K562 (cell line): ENCODE results near the gene SLC22A8. TPM values are rescaled to one million over a fixed set of nuclear protein-coding genes. Genes with fewer than 3 reads are reported as not detected.

Source experiments
- ARID2 ChIP-seq: fragments of 450-650 bp; IDR thresholded peaks from 2 replicates; pipeline ENCODE4 v1.6.1; 2017; ENCODE audit warnings: antibody characterized with exemption, mild to moderate bottlenecking
- ETS2 ChIP-seq: IDR thresholded peaks from 2 replicates; pipeline ENCODE4 v1.6.1; 2016; ENCODE audit warnings: borderline replicate concordance, missing genetic modification characterization, mild to moderate bottlenecking, moderate library complexity, missing compliant biosample characterization; ENCODE audit not compliant: poor library complexity, severe bottlenecking
- GTF2F1 ChIP-seq: IDR thresholded peaks from 2 replicates; pipeline ENCODE4 v1.6.1; 2011; ENCODE audit warnings: low read depth, low read length, improper control_type of control experiment
- HDGF ChIP-seq: fragments of 450-650 bp; IDR thresholded peaks from 2 replicates; pipeline ENCODE4 v1.6.1; 2016
- ILF3 ChIP-seq: fragments of 450-650 bp; IDR thresholded peaks from 2 replicates; pipeline ENCODE4 v1.6.1; 2018; ENCODE audit warnings: antibody characterized with exemption, mild to moderate bottlenecking, moderate library complexity, borderline replicate concordance
- KLF16 ChIP-seq: IDR thresholded peaks from 2 replicates; pipeline ENCODE4 v1.6.1; 2016; ENCODE audit warnings: antibody characterized with exemption
- MAZ ChIP-seq, 2 experiments: fragments of 450-650 bp in 1 of 2; sonication (generic) in 1 of 2; formaldehyde crosslinking; IDR thresholded peaks in 1 of 2; conservative IDR thresholded peaks in 1 of 2; 2 replicates each; pipeline versions ENCODE4 v1.4.0 to v1.5.0; 2020; ENCODE audit warnings: mild to moderate bottlenecking in 1 of 2, missing genetic modification reagents in 1 of 2
- MCM5 ChIP-seq: fragments of 450-650 bp; IDR thresholded peaks from 2 replicates; pipeline ENCODE4 v1.6.1; 2016; ENCODE audit warnings: low read depth
- PCBP1 ChIP-seq: fragments of 200-400 bp; formaldehyde crosslinking; IDR thresholded peaks from 2 replicates; pipeline ENCODE4 v1.6.1; 2018; ENCODE audit warnings: mild to moderate bottlenecking, low read depth, low read length; ENCODE audit not compliant: poor library complexity, severe bottlenecking
- RCOR1 ChIP-seq, 2 experiments: IDR thresholded peaks; 2 replicates each; pipeline ENCODE4 v1.6.1; 2012; ENCODE audit warnings: low read depth in 2 of 2, low read length in 2 of 2, borderline replicate concordance in 1 of 2, improper control_type of control experiment in 1 of 2
- STAT5A ChIP-seq: IDR thresholded peaks from 2 replicates; pipeline ENCODE4 v1.6.1; 2012; ENCODE audit warnings: low read length, inconsistent platforms, borderline replicate concordance
- ZNF347 ChIP-seq: fragments of 450-650 bp; formaldehyde crosslinking; IDR thresholded peaks from 2 replicates; pipeline ENCODE4 v1.4.0; 2020; ENCODE audit warnings: low read depth, mild to moderate bottlenecking, moderate library complexity
- polyA plus RNA-seq, 8 experiments: library from polyadenylated mRNA; depleted of rRNA in 4 of 8; stranded (reverse) in 5 of 8; unstranded in 3 of 8; fragments of >200 nt; fragmentation: Nextera tagmentation in 2 of 8; fragmentation: Illumina TruSeq in 1 of 8; extraction: Ambion mirVana in 2 of 8; extraction: Trizol in 1 of 8; gene quantifications; 2 replicates each; pipeline versions ENCODE4 v1.2.1 to v1.2.3, GENCODE V29; 2011 to 2014; ENCODE audit warnings: inconsistent platforms in 1 of 8, missing spikeins in 1 of 8
- total RNA-seq, 7 experiments: library from RNA; depleted of rRNA in 6 of 7; stranded (reverse); fragments of >200 nt in 6 of 7; fragmentation: Illumina TruSeq in 2 of 7; extraction: Trizol in 2 of 7; gene quantifications; 2 replicates each; pipeline versions ENCODE4 v1.2.1 to v1.2.3, GENCODE V29; 2011 to 2021; ENCODE audit warnings: low replicate concordance in 1 of 7
- TF ChIP-seq, protein P1 (sequence below): fragments of 450-650 bp; IDR thresholded peaks from one replicate; pipeline ENCODE4 v1.6.1; 2018; ENCODE audit warnings: mild to moderate bottlenecking, moderate library complexity; ENCODE audit not compliant: partially characterized antibody
- TF ChIP-seq, protein P2 (sequence below): fragments of 250-450 bp; sonication (Bioruptor Pico); IDR thresholded peaks from 2 replicates; pipeline ENCODE4 v1.4.0; 2020; ENCODE audit warnings: mild to moderate bottlenecking, moderate library complexity, borderline replicate concordance
- TF ChIP-seq, protein P3 (sequence below): fragments of 250-450 bp; sonication (Bioruptor Pico); IDR thresholded peaks from 2 replicates; pipeline ENCODE4 v1.8.0; 2021; ENCODE audit warnings: moderate library complexity, mild to moderate bottlenecking, inconsistent platforms
- TF ChIP-seq, protein P4 (sequence below), 2 experiments: fragments of 450-650 bp; conservative IDR thresholded peaks; 2 replicates each; pipeline ENCODE4 v1.6.1; 2017; ENCODE audit warnings: mild to moderate bottlenecking in 2 of 2, moderate library complexity in 2 of 2
- TF ChIP-seq, protein P5 (sequence below), 2 experiments: fragments of 450-650 bp in 1 of 2; sonication (generic) in 1 of 2; formaldehyde crosslinking; conservative IDR thresholded peaks; 2 replicates each; pipeline versions ENCODE4 v1.4.0 to v1.8.1; 2020 to 2022; ENCODE audit warnings: mild to moderate bottlenecking in 1 of 2, missing genetic modification reagents in 1 of 2
- TF ChIP-seq, protein P6 (sequence below): fragments of 250-450 bp; sonication (Bioruptor Pico); IDR thresholded peaks from 2 replicates; pipeline ENCODE4 v1.5.0; 2022; ENCODE audit warnings: mild to moderate bottlenecking

Gene SLC22A8
- total and polyA plus RNA-seq, 9 of the 15 experiments (the other 6 are each of a cell fraction or from before 2014, with no cell fraction given), result not detected

DNA sequence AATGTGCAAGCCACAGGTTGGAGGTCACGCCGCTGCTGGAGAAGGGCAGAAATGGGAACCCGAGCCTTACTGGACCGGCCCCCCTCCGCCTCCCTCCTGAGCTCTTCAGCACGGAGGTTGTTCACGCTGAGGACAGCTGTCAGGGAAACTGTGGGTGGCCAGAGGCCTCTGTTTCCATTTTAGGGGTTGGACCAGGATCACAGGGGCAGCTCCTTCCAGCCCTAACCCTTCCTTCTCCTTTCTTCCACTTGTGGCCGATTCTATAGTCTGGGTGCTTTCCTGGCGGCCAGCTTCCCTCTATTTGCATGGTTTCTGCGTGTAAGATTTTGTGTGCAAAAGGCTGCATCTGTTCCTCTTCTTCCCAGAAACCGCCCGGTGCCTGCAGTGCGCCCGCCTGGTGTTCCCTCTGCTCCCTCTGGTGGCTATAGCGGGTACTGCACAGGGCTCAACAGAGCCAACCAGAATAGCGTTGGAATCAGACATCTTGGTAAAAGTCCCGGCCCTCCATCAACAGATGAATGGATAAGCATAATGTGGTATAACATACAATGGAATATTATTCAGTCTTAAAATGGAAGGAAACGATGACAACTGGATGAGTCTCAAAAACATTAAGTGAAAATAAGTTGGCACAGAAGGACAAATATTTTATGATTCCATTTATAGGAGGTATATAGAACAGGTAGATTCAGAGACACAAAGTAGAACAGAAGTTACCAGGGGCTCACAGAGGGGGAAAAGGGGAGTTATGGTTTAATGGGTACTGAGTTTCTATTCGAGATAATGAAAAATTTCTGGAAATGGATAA lies 8.4 kb upstream of the SLC22A8 start (continued):
- TF ChIP-seq ETS2 (no peak), KLF16 (peak; percentile 67), MAZ (CRISPR knock-in tag; conservative IDR thresholded peaks at IDR 0.05 in 1 of 2, IDR thresholded peaks at IDR 0.05 in 1 of 2) (0 out of 4 replicates have a peak, but pooled peaks of 1 of the 2 experiments have one; percentile 24), PCBP1 (no peak), ILF3 (no peak), ZNF347 (no peak), RCOR1 (IDR thresholded peaks at IDR 0.05; ENCODE audit: borderline replicate concordance in 1 of 2, low read depth in 2 of 2, low read length in 2 of 2) (peak in 1 of 2 experiments; percentile 48; a peak in 1 of 4 replicates), ARID2 (0 out of 2 replicates have a peak, but pooled peaks have one; percentile 44), MCM5 (no peak), HDGF (no peak), GTF2F1 (no peak), STAT5A (no peak)
- TF ChIP-seq, protein P1, sequence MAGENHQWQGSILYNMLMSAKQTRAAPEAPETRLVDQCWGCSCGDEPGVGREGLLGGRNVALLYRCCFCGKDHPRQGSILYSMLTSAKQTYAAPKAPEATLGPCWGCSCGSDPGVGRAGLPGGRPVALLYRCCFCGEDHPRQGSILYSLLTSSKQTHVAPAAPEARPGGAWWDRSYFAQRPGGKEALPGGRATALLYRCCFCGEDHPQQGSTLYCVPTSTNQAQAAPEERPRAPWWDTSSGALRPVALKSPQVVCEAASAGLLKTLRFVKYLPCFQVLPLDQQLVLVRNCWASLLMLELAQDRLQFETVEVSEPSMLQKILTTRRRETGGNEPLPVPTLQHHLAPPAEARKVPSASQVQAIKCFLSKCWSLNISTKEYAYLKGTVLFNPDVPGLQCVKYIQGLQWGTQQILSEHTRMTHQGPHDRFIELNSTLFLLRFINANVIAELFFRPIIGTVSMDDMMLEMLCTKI, result no peak
- TF ChIP-seq, protein P2, sequence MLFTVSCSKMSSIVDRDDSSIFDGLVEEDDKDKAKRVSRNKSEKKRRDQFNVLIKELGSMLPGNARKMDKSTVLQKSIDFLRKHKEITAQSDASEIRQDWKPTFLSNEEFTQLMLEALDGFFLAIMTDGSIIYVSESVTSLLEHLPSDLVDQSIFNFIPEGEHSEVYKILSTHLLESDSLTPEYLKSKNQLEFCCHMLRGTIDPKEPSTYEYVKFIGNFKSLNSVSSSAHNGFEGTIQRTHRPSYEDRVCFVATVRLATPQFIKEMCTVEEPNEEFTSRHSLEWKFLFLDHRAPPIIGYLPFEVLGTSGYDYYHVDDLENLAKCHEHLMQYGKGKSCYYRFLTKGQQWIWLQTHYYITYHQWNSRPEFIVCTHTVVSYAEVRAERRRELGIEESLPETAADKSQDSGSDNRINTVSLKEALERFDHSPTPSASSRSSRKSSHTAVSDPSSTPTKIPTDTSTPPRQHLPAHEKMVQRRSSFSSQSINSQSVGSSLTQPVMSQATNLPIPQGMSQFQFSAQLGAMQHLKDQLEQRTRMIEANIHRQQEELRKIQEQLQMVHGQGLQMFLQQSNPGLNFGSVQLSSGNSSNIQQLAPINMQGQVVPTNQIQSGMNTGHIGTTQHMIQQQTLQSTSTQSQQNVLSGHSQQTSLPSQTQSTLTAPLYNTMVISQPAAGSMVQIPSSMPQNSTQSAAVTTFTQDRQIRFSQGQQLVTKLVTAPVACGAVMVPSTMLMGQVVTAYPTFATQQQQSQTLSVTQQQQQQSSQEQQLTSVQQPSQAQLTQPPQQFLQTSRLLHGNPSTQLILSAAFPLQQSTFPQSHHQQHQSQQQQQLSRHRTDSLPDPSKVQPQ (CRISPR knock-in tag), result no peak
- TF ChIP-seq, protein P3, sequence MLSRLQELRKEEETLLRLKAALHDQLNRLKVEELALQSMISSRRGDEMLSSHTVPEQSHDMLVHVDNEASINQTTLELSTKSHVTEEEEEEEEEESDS, result no peak
- TF ChIP-seq, protein P4, sequence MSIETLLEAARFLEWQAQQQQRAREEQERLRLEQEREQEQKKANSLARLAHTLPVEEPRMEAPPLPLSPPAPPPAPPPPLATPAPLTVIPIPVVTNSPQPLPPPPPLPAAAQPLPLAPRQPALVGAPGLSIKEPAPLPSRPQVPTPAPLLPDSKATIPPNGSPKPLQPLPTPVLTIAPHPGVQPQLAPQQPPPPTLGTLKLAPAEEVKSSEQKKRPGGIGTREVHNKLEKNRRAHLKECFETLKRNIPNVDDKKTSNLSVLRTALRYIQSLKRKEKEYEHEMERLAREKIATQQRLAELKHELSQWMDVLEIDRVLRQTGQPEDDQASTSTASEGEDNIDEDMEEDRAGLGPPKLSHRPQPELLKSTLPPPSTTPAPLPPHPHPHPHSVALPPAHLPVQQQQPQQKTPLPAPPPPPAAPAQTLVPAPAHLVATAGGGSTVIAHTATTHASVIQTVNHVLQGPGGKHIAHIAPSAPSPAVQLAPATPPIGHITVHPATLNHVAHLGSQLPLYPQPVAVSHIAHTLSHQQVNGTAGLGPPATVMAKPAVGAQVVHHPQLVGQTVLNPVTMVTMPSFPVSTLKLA (conservative IDR thresholded peaks at IDR 0.05), result no peak
- TF ChIP-seq, protein P5, sequence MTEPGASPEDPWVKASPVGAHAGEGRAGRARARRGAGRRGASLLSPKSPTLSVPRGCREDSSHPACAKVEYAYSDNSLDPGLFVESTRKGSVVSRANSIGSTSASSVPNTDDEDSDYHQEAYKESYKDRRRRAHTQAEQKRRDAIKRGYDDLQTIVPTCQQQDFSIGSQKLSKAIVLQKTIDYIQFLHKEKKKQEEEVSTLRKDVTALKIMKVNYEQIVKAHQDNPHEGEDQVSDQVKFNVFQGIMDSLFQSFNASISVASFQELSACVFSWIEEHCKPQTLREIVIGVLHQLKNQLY (CRISPR knock-in tag; conservative IDR thresholded peaks at IDR 0.05), result no peak
- TF ChIP-seq, protein P6, sequence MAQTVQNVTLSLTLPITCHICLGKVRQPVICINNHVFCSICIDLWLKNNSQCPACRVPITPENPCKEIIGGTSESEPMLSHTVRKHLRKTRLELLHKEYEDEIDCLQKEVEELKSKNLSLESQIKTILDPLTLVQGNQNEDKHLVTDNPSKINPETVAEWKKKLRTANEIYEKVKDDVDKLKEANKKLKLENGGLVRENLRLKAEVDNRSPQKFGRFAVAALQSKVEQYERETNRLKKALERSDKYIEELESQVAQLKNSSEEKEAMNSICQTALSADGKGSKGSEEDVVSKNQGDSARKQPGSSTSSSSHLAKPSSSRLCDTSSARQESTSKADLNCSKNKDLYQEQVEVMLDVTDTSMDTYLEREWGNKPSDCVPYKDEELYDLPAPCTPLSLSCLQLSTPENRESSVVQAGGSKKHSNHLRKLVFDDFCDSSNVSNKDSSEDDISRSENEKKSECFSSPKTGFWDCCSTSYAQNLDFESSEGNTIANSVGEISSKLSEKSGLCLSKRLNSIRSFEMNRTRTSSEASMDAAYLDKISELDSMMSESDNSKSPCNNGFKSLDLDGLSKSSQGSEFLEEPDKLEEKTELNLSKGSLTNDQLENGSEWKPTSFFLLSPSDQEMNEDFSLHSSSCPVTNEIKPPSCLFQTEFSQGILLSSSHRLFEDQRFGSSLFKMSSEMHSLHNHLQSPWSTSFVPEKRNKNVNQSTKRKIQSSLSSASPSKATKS (CRISPR knock-in tag), result no peak
